Prostate gland (tissue), 2 donors: ENCODE data around the gene LTF.

Experiments used
- POLR2A ChIP-seq: fragments of 450-650 bp; IDR thresholded peaks from one replicate; pipeline ENCODE4 v1.6.1; 2016; ENCODE audit warnings: antibody characterized with exemption, mild to moderate bottlenecking
- POLR2AphosphoS5 ChIP-seq: sonication (generic); formaldehyde crosslinking; IDR thresholded peaks from one replicate; pipeline ENCODE4 v1.6.1; 2017; ENCODE audit warnings: antibody characterized with exemption
- TF ChIP-seq, protein P1 (sequence below), 4 experiments: fragments of 200-600 bp in 2 of 4; fragments of 450-650 bp in 2 of 4; sonication (generic) in 2 of 4; IDR thresholded peaks; 1 replicate in 3 of 4; 2 replicates in 1 of 4; pipeline ENCODE4 v1.5.1; 2016 to 2019; ENCODE audit warnings: antibody characterized with exemption in 4 of 4, mild to moderate bottlenecking in 2 of 4, moderate library complexity in 2 of 4

DNA sequence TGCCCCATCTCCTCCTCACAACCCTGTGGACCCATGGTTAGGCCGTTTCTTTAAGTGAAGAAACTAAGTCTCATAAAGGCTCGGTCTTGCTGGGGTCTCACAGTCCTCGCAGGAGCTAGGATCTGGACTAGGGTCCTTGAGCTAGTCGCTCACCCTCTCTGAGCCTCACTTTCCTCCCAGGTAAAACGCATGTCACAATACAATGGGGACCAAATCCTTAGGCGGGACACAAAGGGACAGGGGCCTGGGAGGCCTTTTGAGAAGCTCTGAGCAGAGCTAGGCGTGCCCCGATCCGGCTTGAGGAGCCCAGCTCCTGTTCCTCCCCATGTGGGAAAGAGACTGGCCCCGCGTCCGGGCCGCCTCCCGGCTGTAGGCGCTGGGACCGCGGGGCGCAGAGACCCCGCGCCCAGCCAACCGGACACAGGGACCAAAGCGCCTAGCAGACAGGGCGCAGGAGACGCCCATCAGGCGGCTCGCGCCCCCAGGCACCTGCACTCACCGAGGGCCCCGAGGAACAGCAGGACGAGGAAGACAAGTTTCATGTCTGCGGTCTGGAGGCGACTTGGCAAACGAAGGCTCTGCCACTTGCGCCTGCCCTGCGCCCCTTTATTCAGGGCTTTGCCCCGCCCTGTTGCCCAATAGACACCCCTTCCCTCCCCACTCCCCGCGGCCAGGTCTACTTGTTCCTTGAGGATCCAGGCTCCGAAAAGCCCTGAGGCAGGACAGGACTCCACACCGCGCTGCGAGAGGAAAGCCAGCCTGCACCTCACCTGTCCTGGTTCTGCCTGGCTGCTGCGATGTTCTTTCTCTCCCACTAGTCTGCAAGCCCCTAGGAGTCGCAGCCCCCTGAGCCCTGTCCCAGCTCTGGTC is at the start of gene LTF:
- TF ChIP-seq POLR2AphosphoS5 = no peak
- TF ChIP-seq, protein P1, sequence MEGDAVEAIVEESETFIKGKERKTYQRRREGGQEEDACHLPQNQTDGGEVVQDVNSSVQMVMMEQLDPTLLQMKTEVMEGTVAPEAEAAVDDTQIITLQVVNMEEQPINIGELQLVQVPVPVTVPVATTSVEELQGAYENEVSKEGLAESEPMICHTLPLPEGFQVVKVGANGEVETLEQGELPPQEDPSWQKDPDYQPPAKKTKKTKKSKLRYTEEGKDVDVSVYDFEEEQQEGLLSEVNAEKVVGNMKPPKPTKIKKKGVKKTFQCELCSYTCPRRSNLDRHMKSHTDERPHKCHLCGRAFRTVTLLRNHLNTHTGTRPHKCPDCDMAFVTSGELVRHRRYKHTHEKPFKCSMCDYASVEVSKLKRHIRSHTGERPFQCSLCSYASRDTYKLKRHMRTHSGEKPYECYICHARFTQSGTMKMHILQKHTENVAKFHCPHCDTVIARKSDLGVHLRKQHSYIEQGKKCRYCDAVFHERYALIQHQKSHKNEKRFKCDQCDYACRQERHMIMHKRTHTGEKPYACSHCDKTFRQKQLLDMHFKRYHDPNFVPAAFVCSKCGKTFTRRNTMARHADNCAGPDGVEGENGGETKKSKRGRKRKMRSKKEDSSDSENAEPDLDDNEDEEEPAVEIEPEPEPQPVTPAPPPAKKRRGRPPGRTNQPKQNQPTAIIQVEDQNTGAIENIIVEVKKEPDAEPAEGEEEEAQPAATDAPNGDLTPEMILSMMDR (IDR thresholded peaks at IDR 0.05) = no peak
- TF ChIP-seq POLR2A = no peak
